Hair follicle dermal papilla cell (primary cell): ENCODE results near the gene NTF4. TPM values are rescaled to one million over a fixed set of nuclear protein-coding genes. Genes with fewer than 3 reads are reported as not detected.

Source experiments
- small RNA-seq: library from RNA; depleted of rRNA; stranded (forward); fragments of <200 nt; gene quantifications from one replicate; pipeline ENCODE3, GENCODE V24; 2012
- total RNA-seq: library from RNA; depleted of rRNA; stranded (reverse); fragments of >200 nt; gene quantifications from 2 replicates; pipeline ENCODE4 v1.2.3, GENCODE V29; 2012

The NTF4 gene, protein sequence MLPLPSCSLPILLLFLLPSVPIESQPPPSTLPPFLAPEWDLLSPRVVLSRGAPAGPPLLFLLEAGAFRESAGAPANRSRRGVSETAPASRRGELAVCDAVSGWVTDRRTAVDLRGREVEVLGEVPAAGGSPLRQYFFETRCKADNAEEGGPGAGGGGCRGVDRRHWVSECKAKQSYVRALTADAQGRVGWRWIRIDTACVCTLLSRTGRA
- total RNA-seq, result not detected in 2 replicates

DNA sequence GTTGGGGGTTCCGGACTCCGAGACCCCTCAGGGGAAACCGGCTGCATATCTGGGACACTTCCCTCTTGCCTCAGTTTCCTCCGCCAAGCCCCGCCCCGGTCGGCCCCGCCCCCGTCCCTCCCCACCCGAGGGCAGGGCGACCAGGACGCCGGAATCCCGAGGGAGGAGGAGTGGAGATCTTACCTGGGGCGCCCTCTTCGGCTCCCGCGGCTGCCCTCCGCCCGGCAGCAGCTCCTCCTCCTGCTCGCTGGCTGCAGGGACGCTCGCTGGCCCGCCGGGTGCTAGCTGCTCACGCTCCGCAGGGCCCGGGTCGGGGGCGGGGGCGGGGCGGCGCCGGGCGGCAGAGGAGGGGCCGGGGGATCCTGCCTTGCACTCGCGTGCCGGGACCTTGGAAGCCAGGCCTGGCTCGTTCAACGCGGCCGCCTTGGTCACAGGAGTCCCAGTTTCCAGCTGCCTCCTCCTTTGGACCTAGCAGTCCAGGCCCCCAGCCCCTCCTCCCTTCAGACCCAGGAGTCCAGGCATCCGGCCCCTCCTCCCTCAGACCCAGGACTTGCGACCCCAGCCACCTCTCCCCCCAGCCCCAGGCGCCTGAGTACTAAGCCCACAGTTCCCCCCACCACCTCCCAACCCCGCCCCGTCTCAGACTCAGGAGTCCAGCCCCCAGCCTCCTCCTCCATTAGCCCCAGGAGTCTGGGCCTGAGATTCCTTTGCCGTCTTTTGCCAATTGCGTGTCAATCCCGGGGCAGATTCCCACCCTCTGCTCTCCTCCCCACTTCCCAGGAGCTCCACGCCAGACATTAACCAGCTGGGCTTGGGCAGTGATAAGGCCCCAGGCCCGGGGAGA lies at the start of gene NTF4:
Gene NTF4, minus strand, starts transcription at position 51 of the 844 bp plus-strand sequence. CDS start 2,821 bp downstream, outside the sequence.

DNA sequence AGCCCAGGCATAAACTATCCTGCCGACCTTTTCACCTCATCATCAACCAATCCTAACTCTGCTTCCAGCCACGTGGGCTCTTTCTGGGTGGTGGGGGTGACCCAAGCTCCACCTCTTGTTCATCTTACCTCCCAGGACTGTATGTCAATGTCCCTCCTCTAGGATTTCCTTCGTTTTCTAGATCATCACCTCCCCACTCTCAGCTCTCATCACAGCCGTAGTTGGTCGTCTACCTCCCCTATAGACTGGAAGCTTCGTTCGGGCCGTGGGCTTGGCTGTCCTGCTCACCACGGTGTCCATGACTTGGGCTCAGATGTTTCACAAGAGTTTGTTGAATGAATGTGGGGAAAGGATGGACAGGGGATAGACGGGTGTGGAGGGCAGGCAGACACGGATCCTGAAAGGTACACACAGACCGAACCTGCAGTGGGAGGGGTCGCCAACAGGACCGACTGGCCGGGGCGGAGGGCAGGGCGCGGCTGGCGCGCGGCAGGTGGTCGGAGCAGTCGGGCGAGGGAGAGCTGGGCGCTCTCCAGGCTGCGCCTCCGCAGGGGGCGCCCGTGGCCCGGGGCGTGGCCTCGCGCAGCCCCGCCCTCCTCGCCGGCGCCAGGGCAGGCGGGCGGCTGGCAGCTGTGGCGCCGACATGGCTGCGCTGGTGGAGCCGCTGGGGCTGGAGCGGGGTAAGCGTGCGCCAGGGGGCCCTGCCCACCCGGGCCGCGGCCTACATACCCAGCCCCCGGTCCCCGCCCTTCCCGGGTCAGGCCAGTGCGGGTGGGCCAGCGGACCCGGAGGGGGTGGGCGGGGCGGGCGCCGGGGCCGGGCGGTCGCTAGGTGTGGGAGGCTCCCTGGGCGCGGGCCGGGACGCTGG lies 49.4 kb upstream of the NTF4 start, which contains the start of gene LIN7B:
Gene LIN7B, plus strand, starts transcription at position 609 of the 868 bp plus-strand sequence. Its CDS starts 35 bp downstream, at position 644.

DNA sequence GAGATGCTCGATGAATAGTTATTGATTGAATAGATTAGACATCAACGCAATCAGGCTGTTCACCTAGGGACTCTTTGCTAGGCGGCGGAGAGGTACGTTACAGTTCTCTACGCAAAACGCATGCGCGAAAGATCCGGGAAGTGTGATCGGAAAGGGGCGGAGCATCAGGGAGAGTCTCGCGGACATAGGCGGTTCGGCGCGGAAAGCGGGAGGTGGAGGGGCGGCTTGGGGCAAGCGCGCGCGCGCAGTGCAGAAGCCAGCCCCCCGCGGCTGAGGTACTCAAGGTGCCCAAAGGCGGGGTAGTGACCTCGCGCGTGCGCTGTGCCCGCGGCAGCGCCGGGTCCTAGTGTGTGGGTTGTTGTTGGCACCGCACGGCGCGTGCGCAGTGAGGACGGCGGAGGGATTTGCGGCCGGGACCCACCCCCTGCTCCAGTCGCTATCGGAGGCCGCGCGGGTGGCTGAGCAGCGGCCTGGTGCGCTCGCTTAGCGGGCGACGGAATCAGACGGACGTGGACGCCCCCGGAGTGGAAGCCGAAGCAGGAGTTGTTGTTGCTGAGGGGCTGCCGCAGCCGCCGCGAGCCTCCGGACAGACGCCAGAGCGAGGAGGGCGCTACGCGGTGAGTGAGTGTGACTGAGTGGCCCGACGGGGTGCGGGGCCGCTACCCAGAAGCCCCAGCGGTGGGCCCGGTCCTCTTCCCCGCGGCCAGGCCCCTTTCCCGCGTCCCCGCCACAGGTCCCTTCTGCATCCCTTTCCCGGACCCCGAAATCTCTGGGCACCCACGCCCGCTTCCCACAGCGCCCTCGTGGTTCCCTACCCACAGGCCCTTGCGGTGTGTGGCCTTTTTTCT lies 20.6 kb upstream of the NTF4 start, which contains the start of gene SNRNP70:
Gene SNRNP70, plus strand, starts transcription at position 432 of the 848 bp plus-strand sequence. CDS start 964 bp downstream, outside the sequence.

DNA sequence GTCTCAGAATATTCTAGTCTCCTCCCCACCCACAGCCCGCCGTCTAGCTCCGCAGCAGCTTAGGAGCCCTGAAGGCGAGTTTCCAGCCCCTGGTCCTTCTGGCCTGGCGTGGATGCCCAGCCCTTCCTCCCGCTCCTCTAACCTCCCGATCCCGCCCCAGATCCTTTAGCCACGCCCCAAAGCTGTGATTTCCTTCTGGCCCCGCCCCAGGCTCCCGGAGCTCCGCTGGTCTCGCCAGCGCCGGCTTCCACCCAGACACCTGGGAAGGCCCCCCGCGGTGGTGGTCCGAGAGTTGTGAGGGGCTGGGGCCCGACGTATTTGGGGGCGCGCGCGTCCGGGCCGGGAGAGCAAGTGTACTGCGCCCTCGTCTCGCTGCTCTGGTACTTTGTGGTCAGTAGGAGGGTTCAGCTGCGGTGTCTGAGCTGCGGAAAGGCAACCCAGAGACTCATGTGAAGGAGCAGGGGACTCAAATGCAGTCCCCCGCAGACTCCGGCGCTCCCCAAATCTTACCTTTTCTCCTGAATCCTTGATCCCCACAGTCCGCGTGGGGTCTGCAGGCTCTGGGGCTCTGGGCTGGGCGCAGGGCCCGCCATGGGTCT lies 6.9 kb downstream of the NTF4 start, which contains the start of gene CGB7:
Gene CGB7, minus strand, starts transcription at position 114 of the 599 bp plus-strand sequence. CDS start 2,374 bp downstream, outside the sequence.

DNA sequence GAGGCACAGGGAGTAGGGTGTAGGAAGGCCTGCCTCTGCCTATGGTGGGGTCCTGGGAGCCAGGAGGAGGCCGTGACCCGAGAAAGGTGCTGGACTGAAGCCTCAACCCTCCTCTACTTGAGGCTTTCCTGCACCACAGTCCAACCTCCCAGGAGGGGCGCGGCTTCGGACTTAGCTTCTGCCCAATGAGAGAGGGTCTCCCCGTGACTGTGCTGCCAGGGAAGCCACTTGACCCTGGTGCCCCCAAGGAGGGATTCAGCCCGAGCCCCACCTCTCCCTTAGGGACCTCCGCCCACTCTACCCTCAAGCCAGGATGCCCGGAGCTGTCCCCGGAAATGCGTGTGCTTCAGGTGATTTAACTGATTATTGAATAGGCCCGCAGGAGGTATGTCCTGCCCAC lies 15.6 kb downstream of the NTF4 start, which contains the start of gene CGB8:
Gene CGB8, minus strand, starts transcription at position 101 of the 400 bp plus-strand sequence. CDS start 372 bp downstream, outside the sequence.

DNA sequence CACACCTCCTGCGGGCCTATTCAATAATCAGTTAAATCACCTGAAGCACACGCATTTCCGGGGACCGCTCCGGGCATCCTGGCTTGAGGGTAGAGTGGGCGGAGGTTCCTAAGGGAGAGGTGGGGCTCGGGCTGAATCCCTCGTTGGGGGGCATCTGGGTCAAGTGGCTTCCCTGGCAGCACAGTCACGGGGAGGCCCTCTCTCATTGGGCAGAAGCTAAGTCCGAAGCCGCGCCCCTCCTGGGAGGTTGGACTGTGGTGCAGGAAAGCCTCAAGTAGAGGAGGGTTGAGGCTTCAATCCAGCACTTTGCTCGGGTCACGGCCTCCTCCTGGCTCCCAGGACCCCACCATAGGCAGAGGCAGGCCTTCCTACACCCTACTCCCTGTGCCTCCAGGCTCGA lies 21.1 kb downstream of the NTF4 start, which contains the start of gene CGB5:
Gene CGB5, plus strand, starts transcription at position 301 of the 400 bp plus-strand sequence. CDS start 362 bp downstream, outside the sequence.

DNA sequence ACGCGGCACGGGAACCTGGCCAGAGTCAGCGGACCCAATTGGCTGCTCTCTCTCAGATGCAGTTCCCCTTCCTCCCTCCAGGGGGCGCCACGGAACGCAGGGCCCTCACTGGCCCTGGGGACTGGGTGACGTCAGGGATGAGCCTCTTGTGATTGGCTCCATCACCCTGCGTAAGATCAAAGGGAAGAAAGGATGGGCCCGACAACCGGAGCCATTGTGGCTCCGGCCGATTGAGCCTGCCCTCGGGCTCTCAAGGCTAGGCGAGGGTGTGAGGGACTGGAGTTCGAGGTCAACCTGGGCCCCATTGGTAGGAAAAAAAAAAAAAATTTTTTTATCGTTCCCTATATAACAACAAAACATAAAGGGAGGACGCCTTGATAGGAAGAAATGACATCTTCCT lies 27.8 kb downstream of the NTF4 start, which contains the start of gene CGB1:
Gene CGB1, minus strand, starts transcription at position 81 of the 400 bp plus-strand sequence. CDS start 184 bp downstream, outside the sequence.

DNA sequence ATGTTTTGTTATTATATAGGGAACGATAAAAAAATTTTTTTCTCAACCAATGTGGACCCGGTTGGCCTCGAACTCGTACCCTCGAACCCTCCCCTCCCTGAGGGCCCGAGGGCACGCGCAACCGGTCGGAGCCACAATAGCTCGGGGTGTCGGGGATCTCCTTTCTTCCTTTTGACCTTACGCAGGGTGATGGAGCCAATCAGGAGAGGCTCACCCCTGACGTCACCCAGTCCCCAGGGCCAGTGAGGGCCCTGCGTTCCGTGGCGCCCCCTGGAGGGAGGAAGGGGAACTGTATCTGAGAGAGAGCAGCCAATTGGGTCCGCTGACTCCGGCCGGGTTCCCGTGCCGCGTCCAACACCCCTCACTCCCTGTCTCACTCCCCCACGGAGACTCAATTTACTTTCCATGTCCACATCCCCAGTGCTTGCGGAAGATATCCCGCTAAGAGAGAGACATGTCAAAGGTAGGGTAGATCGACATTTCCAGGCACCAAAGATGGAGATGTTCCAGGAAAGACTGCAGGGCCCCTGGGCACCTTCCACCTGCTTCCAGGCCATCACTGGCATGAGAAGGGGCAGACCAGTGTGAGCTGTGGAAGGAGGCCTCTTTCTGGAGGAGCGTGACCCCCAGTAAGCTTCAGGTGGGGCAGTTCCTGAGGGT lies 32.8 kb downstream of the NTF4 start, which contains the start of gene CGB2:
Gene CGB2, plus strand, starts transcription at position 249 of the 660 bp plus-strand sequence. Its CDS starts 206 bp downstream, at position 455.

DNA sequence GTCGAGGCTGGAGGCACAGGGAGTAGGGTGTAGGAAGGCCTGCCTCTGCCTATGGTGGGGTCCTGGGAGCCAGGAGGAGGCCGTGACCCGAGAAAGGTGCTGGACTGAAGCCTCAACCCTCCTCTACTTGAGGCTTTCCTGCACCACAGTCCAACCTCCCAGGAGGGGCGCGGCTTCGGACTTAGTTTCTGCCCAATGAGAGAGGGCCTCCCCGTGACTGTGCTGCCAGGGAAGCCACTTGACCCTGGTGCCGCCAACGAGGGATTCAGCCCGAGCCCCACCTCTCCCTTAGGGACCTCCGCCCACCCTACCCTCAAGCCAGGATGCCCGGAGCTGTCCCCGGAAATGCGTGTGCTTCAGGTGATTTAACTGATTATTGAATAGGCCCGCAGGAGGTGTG lies 40.4 kb downstream of the NTF4 start, which contains the start of gene CGB3:
Gene CGB3, minus strand, starts transcription at position 101 of the 400 bp plus-strand sequence. CDS start 362 bp downstream, outside the sequence.

DNA sequence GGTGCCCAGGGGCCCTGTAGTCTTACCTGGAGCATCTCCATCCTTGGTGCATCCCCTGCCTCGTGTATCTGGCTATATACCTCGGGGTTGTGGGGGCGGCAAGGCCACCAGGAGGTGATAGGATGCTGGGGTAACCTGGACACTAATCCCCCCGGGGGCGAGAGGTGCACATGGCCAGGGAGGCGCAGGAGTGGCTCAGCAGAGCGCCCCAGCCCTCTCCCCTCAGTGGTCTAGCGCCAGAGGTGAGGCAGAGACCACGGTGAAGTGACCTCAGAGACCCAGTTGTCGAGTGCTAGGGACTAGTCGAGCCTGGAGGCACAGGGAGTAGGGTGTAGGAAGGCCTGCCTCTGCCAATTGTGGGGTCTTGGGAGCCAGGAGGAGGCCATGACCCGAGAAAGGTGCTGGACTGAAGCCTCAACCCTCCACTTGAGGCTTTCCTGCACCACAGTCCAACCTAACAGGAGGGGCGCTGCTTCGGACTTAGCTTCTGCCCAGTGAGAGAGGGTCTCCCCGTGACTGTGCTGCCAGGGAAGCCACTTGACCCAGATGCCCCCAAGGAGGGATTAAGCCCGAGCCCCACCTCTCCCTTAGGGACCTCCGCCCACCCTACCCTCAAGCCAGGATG lies 47.5 kb downstream of the NTF4 start, which contains the start of gene LHB:
Gene LHB, minus strand, starts transcription at position 51 of the 625 bp plus-strand sequence. Its CDS starts 10 bp downstream, at position 41.

Small RNA genes lying within 50 kb of the gene (small RNA-seq; reads per million reads assigned to genes)
- not detected for gene RN7SL708P

Other genes with a start within 250 kb of the NTF4 start
- gene HSD17B14, start 228.3 kb downstream of the NTF4 start, total RNA-seq, result 12.2 and 14.6 TPM in 2 replicates
- 15.7 and 20.8 TPM in 2 replicates for gene PLEKHA4, start 196.2 kb downstream of the NTF4 start, total RNA-seq
- gene PPP1R15A, start 192.4 kb downstream of the NTF4 start, total RNA-seq, result 86.6 and 94.5 TPM in 2 replicates
- 0.12 and 0.16 TPM in 2 replicates for gene TULP2, start 166.1 kb downstream of the NTF4 start, total RNA-seq
- 269 and 313 TPM in 2 replicates for gene NUCB1, start 164.5 kb downstream of the NTF4 start, total RNA-seq
- gene DHDH, start 131.1 kb downstream of the NTF4 start, total RNA-seq, result not detected in 2 replicates
- 66.0 and 84.5 TPM in 2 replicates for gene BAX, start 109.9 kb downstream of the NTF4 start, total RNA-seq
- 3,530 and 3,694 TPM in 2 replicates for gene FTL, start 99.5 kb downstream of the NTF4 start, total RNA-seq
- gene GYS1, start 71.5 kb downstream of the NTF4 start, total RNA-seq, result 61.7 and 65.2 TPM in 2 replicates
- 110 and 121 TPM in 2 replicates for gene RUVBL2, start 70.9 kb downstream of the NTF4 start, total RNA-seq
- 0.49 and 0.61 TPM in 2 replicates for gene LHB, start 47.7 kb downstream of the NTF4 start, total RNA-seq
- not detected in 2 replicates for gene CGB3, start 40.5 kb downstream of the NTF4 start, total RNA-seq
- gene CGB2, start 32.9 kb downstream of the NTF4 start, total RNA-seq, result not detected in 2 replicates
- gene CGB1, start 27.9 kb downstream of the NTF4 start, total RNA-seq, result not detected in 2 replicates
- 0.16 TPM in 1 of 2 replicates, not detected in the other for gene CGB5, start 21.0 kb downstream of the NTF4 start, total RNA-seq
- gene CGB8, start 15.7 kb downstream of the NTF4 start, total RNA-seq, result not detected in 2 replicates
- gene CGB7, start 7.1 kb downstream of the NTF4 start, total RNA-seq, result 0.16 TPM in 1 of 2 replicates, not detected in the other
- not detected in 2 replicates for gene KCNA7, start 7.9 kb upstream of the NTF4 start, total RNA-seq
- gene SNRNP70, start 20.6 kb upstream of the NTF4 start, total RNA-seq, result 128 and 129 TPM in 2 replicates
- gene LIN7B, start 49.6 kb upstream of the NTF4 start, total RNA-seq, result 5.2 and 6.0 TPM in 2 replicates
- gene C19orf73, start 54.3 kb upstream of the NTF4 start, total RNA-seq, result 0.36 TPM in 1 of 2 replicates, not detected in the other
- 1.8 and 2.4 TPM in 2 replicates for gene PPFIA3, start 54.7 kb upstream of the NTF4 start, total RNA-seq
- gene HRC, start 90.6 kb upstream of the NTF4 start, total RNA-seq, result not detected in 2 replicates
- 32.6 and 32.7 TPM in 2 replicates for gene TRPM4, start 93.0 kb upstream of the NTF4 start, total RNA-seq